Measurements from ENCODE around the gene SAC3D1.

Gene SAC3D1

DNA sequence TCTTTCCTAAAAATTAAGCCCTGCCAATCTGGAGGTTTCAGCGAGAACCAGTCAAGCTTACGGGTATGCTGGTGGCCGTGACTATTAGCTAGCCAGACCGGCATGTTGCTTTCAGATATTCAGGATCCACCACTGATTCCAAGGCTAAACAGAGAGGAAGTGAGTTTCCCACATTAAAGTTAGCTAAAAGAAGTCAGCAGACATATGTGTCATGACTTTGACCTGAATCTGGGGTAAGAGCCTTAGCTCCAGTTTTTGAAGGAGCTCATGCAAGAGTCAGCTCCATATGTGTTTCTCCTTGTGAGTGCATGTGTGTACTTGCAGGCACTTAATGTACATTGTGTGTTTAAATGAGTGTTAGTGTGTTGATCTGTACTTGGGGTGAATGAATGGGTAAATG lies 44.4 kb downstream of the SAC3D1 start:
- H3K4me3 ChIP-seq (ENCODE audit: low read depth in 1 of 2, low read length in 1 of 2), result peak overlapping the region in 1 of 2 experiments; percentile 82
- no peaks in the 10 kb centered on the region for H3K9me3 ChIP-seq
- peaks cover 29 to 34% of the 10 kb centered on the region in 2 experiments for H3K4me1 ChIP-seq (ENCODE audit: control insufficient read depth in 1 of 2, insufficient read depth in 1 of 2, low read depth in 1 of 2, low read length in 1 of 2)
- TF ChIP-seq, protein P1, sequence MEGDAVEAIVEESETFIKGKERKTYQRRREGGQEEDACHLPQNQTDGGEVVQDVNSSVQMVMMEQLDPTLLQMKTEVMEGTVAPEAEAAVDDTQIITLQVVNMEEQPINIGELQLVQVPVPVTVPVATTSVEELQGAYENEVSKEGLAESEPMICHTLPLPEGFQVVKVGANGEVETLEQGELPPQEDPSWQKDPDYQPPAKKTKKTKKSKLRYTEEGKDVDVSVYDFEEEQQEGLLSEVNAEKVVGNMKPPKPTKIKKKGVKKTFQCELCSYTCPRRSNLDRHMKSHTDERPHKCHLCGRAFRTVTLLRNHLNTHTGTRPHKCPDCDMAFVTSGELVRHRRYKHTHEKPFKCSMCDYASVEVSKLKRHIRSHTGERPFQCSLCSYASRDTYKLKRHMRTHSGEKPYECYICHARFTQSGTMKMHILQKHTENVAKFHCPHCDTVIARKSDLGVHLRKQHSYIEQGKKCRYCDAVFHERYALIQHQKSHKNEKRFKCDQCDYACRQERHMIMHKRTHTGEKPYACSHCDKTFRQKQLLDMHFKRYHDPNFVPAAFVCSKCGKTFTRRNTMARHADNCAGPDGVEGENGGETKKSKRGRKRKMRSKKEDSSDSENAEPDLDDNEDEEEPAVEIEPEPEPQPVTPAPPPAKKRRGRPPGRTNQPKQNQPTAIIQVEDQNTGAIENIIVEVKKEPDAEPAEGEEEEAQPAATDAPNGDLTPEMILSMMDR (IDR thresholded peaks at IDR 0.05), result no peak
- peak overlapping the region; percentile 89 for H3K27ac ChIP-seq
- H3K36me3 ChIP-seq, result peaks cover 51% of the 10 kb centered on the region
- no peaks in the 10 kb centered on the region for H3K27me3 ChIP-seq

DNA sequence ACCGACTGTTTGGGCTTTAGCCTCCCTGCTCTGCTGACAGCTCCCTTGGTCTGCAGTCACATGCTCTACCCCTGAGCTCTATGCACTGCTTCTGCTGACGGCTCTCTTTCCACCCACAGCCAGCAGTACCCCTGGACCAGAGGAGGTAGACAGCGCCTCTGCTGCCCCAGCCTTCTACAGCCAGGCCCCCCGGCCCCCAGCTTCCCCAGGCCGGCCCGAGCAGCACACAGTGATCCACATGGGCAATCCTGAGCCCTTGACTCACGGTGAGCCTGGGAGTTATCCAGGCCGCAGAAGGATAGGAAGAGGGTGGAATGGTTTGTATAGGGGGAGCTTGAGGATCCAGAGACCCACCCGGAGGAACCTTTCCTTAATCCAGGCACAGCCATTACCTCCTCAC lies 45.8 kb downstream of the SAC3D1 start:
- H3K27me3 ChIP-seq, result no peaks in the 10 kb centered on the region
- peaks cover 23 to 24% of the 10 kb centered on the region in 2 experiments for H3K4me1 ChIP-seq (ENCODE audit: control insufficient read depth in 1 of 2, insufficient read depth in 1 of 2, low read depth in 1 of 2, low read length in 1 of 2)
- H3K9me3 ChIP-seq, result no peaks in the 10 kb centered on the region
- peaks cover 51% of the 10 kb centered on the region for H3K36me3 ChIP-seq
- H3K27ac ChIP-seq, result no peak overlapping the region
- H3K4me3 ChIP-seq (ENCODE audit: low read depth in 1 of 2, low read length in 1 of 2), result no peak overlapping the region
- TF ChIP-seq, protein P1 (IDR thresholded peaks at IDR 0.05), result no peak

DNA sequence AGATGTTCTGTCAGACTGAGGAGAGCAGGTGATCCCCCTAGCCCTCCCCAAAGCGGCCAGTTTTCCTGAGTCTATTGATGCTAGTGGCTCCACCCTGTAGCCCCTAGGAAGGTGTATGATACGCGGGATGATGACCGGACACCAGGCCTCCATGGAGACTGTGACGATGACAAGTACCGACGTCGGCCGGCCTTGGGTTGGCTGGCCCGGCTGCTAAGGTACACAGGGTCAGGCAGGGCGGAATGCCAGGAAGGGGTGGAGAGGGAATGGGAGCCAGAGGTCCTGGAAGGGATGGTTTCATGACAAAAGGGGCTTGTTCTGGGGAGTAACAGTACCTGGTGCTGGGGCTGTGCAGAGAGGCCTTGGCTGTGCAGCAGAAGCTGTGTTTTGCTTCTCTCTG lies 46.2 kb downstream of the SAC3D1 start:
- Histone ChIP-seq H3K9me3 (no peaks in the 10 kb centered on the region), H3K27ac (no peak overlapping the region), H3K27me3 (no peaks in the 10 kb centered on the region), H3K36me3 (peaks cover 51% of the 10 kb centered on the region), H3K4me3 (ENCODE audit: low read depth in 1 of 2, low read length in 1 of 2) (no peak overlapping the region), H3K4me1 (ENCODE audit: control insufficient read depth in 1 of 2, insufficient read depth in 1 of 2, low read depth in 1 of 2, low read length in 1 of 2) (peaks cover 23 to 24% of the 10 kb centered on the region in 2 experiments)
- TF ChIP-seq, protein P1 (IDR thresholded peaks at IDR 0.05), result no peak

DNA sequence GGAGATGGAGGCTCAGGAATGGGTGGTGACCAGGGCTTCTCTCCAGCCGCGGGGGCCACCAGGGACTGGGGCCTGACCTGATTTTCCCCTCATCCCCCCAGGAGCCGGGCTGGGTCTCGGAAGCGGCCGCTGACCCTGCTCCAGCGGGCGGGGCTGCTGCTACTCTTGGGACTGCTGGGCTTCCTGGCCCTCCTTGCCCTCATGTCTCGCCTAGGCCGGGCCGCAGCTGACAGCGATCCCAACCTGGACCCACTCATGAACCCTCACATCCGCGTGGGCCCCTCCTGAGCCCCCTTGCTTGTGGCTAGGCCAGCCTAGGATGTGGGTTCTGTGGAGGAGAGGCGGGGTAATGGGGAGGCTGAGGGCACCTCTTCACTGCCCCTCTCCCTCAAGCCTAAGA lies 46.8 kb downstream of the SAC3D1 start:
- Histone ChIP-seq H3K9me3 (no peaks in the 10 kb centered on the region), H3K27me3 (no peaks in the 10 kb centered on the region), H3K4me3 (ENCODE audit: low read depth in 1 of 2, low read length in 1 of 2) (no peak overlapping the region), H3K27ac (no peak overlapping the region), H3K36me3 (peaks cover 51% of the 10 kb centered on the region), H3K4me1 (ENCODE audit: control insufficient read depth in 1 of 2, insufficient read depth in 1 of 2, low read depth in 1 of 2, low read length in 1 of 2) (peaks cover 21 to 23% of the 10 kb centered on the region in 2 experiments)
- TF ChIP-seq, protein P1 (IDR thresholded peaks at IDR 0.05), result no peak

DNA sequence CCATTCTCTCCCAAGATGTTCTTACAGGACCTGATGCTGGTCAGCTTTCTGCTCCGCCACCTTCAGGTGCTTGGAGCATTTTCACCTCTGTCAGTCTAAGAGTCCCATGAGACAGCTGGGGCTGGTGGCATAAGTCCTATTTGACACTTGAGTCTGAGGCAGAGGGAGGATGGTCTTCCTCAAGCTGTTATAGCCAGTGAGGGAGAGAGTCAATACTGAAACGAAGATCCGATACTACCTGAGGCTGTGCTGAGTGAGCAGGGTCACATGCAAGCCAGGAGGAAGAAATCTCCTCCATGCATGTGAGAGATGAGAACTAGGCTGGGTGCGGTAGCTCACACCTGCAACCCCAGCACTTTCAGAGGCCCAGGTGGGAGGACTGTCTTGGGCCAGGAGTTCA lies 48.6 kb downstream of the SAC3D1 start:
- Histone ChIP-seq H3K4me1 (ENCODE audit: control insufficient read depth in 1 of 2, insufficient read depth in 1 of 2, low read depth in 1 of 2, low read length in 1 of 2) (peaks cover 7 to 11% of the 10 kb centered on the region in 2 experiments), H3K27me3 (no peaks in the 10 kb centered on the region), H3K36me3 (peaks cover 51% of the 10 kb centered on the region), H3K27ac (no peak overlapping the region), H3K9me3 (no peaks in the 10 kb centered on the region), H3K4me3 (ENCODE audit: low read depth in 1 of 2, low read length in 1 of 2) (no peak overlapping the region)
- TF ChIP-seq, protein P1 (IDR thresholded peaks at IDR 0.05), result no peak

DNA sequence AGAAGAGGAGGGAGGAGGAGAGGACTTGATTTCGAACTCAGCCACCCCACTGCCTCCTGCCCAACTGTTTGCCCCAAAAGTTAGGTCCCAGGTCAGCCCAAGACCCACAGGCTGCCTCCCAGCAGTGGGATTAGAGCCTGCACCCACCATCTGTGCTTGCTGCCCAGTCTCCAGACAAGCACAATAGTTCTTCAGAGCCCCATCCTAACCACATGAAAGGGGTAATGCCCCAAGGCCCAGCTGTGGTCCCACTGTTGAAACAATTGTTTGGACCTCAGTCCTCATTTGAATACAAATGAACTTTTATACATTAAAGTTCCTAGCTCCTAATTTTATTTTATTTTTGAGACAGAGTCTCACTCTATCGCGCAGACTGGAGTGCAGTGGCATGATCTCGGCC lies 49.6 kb downstream of the SAC3D1 start:
- H3K9me3 ChIP-seq, result no peaks in the 10 kb centered on the region
- TF ChIP-seq, protein P1 (IDR thresholded peaks at IDR 0.05), result no peak
- no peak overlapping the region for H3K4me3 ChIP-seq (ENCODE audit: low read depth in 1 of 2, low read length in 1 of 2)
- H3K4me1 ChIP-seq (ENCODE audit: control insufficient read depth in 1 of 2, insufficient read depth in 1 of 2, low read depth in 1 of 2, low read length in 1 of 2), result peaks cover under 1 to 5% of the 10 kb centered on the region in 2 experiments
- no peaks in the 10 kb centered on the region for H3K27me3 ChIP-seq
- H3K36me3 ChIP-seq, result peaks cover 44% of the 10 kb centered on the region
- H3K27ac ChIP-seq, result no peak overlapping the region

Data from neutrophil (primary cell).